IMR-90 (cell line): ENCODE measurements around the gene STK35. TPM values are rescaled to one million over a fixed set of nuclear protein-coding genes. Genes with fewer than 3 reads are reported as not detected.

Experiments
- ATAC-seq: fragments of 200-7000 bp; cut with Tn5 transposase; 2 replicates; pipeline ENCODE4 v1.9.1; 2020; ENCODE audit warnings: low read depth, mild to moderate bottlenecking, moderate library complexity
- BruUV-seq: library from RNA; stranded (reverse); fragments of 400-500 nt; replicated peaks from 2 replicates; lab custom pipeline; 2021; lab: Mats Ljungman, UMichigan
- CTCF ChIA-PET: fragments of 300-600 bp; formaldehyde crosslinking; extraction: SDS; loops from one replicate; lab custom pipeline; 2021; ENCODE audit warnings: antibody characterized with exemption; lab: Yijun Ruan, JAX
- POLR2A ChIA-PET: fragments of 300-600 bp; sonication (Branson Sonifier 250); formaldehyde crosslinking; loops from one replicate; lab custom pipeline; 2022; ENCODE audit warnings: antibody characterized with exemption; ENCODE audit not compliant: unreplicated experiment; lab: Charles Lee
- DNase-seq: peaks from one replicate; pipeline ENCODE4 v3.0.0; 2013
- H2AFZ ChIP-seq: replicated peaks from 2 replicates; pipeline ENCODE3; 2013; ENCODE audit warnings: low read length, mild to moderate bottlenecking; ENCODE audit not compliant: poor library complexity
- H2AK5ac ChIP-seq: 2 replicates; pipeline ENCODE4 v1.6.1; 2013; ENCODE audit warnings: low read depth, low read length, inconsistent platforms
- H2AK9ac ChIP-seq: replicated peaks from 2 replicates; pipeline ENCODE3; 2013; ENCODE audit warnings: mild to moderate bottlenecking, low read depth, low read length, moderate library complexity; ENCODE audit not compliant: poor library complexity
- H2BK120ac ChIP-seq: 2 replicates; pipeline ENCODE4 v1.6.1; 2013; ENCODE audit warnings: low read depth, low read length, inconsistent platforms
- H2BK15ac ChIP-seq: 3 replicates; pipeline ENCODE4 v1.6.1; 2013; ENCODE audit warnings: low read depth, low read length, inconsistent platforms
- H2BK20ac ChIP-seq: 2 replicates; pipeline ENCODE4 v1.6.1; 2013; ENCODE audit warnings: low read depth, mild to moderate bottlenecking, inconsistent platforms, low read length, moderate library complexity
- H2BK5ac ChIP-seq: 2 replicates; pipeline ENCODE4 v1.6.1; 2013; ENCODE audit warnings: mild to moderate bottlenecking, low read depth, low read length, inconsistent platforms; ENCODE audit not compliant: poor library complexity, severe bottlenecking
- H3K14ac ChIP-seq: replicated peaks from 2 replicates; pipeline ENCODE4 v1.6.1; 2013; ENCODE audit warnings: low read depth, low read length, inconsistent platforms
- H3K18ac ChIP-seq: 2 replicates; pipeline ENCODE4 v1.6.1; 2013; ENCODE audit warnings: low read depth, low read length, control low read depth
- H3K23ac ChIP-seq: 2 replicates; pipeline ENCODE4 v1.6.1; 2013; ENCODE audit warnings: low read depth, low read length, inconsistent platforms
- H3K27ac ChIP-seq: 2 replicates; pipeline ENCODE4 v1.5.1; 2013; ENCODE audit warnings: mild to moderate bottlenecking, control low read depth, low read length; ENCODE audit not compliant: insufficient read depth
- H3K27me3 ChIP-seq: 2 replicates; pipeline ENCODE4 v1.6.1; 2013; ENCODE audit warnings: low read length; ENCODE audit not compliant: control insufficient read depth, insufficient read depth
- H3K36me3 ChIP-seq: 2 replicates; pipeline ENCODE4 v1.6.1; 2013; ENCODE audit warnings: low read length, mixed read lengths; ENCODE audit not compliant: control insufficient read depth, insufficient read depth
- H3K4ac ChIP-seq: 2 replicates; pipeline ENCODE4 v1.6.1; 2013; ENCODE audit warnings: low read depth, low read length, inconsistent platforms
- H3K4me1 ChIP-seq: 2 replicates; pipeline ENCODE4 v1.6.1; 2013; ENCODE audit warnings: low read length, mixed read lengths; ENCODE audit not compliant: control insufficient read depth, insufficient read depth
- H3K4me2 ChIP-seq: 2 replicates; pipeline ENCODE4 v1.6.1; 2013; ENCODE audit warnings: low read depth, mild to moderate bottlenecking, control low read depth, low read length, moderate library complexity
- H3K4me3 ChIP-seq: 2 replicates; pipeline ENCODE4 v1.5.1; 2013; ENCODE audit warnings: low read depth, mild to moderate bottlenecking, control low read depth, low read length, moderate library complexity; ENCODE audit not compliant: insufficient read depth
- H3K56ac ChIP-seq: 2 replicates; pipeline ENCODE4 v1.6.1; 2013; ENCODE audit warnings: low read length, inconsistent platforms; ENCODE audit not compliant: insufficient read depth; ENCODE audit errors: extremely low read depth
- H3K79me1 ChIP-seq, 2 experiments: 2 replicates each; pipeline ENCODE4 v1.6.1; 2013; ENCODE audit warnings: low read length in 2 of 2, inconsistent platforms in 1 of 2, low read depth in 1 of 2
- H3K9ac ChIP-seq: 2 replicates; pipeline ENCODE4 v1.6.1; 2013; ENCODE audit warnings: low read depth, low read length, control low read depth
- H3K9me1 ChIP-seq: 2 replicates; pipeline ENCODE4 v1.6.1; 2013; ENCODE audit warnings: low read length, inconsistent platforms; ENCODE audit not compliant: insufficient read depth
- H3K9me3 ChIP-seq: 2 replicates; pipeline ENCODE4 v1.6.1; 2013; ENCODE audit warnings: low read length; ENCODE audit not compliant: control insufficient read depth, insufficient read depth
- H4K20me1 ChIP-seq: 2 replicates; pipeline ENCODE4 v1.6.1; 2013; ENCODE audit warnings: low read length, inconsistent platforms; ENCODE audit not compliant: insufficient read depth
- H4K5ac ChIP-seq: 2 replicates; pipeline ENCODE4 v1.6.1; 2013; ENCODE audit warnings: mild to moderate bottlenecking, low read depth, low read length, control low read depth
- H4K8ac ChIP-seq, 2 experiments: 2 replicates each; pipeline ENCODE4 v1.6.1; 2013; ENCODE audit warnings: low read depth in 2 of 2, low read length in 2 of 2, control low read depth in 1 of 2, inconsistent platforms in 1 of 2
- H4K91ac ChIP-seq: 2 replicates; pipeline ENCODE4 v1.6.1; 2013; ENCODE audit warnings: low read depth, low read length, inconsistent platforms; ENCODE audit not compliant: insufficient read depth
- POLR2A ChIP-seq: IDR thresholded peaks from 2 replicates; pipeline ENCODE4 v1.6.1; 2012; ENCODE audit warnings: mild to moderate bottlenecking, low read depth, low read length
- WGBS, 2 experiments: methylation state at CpG; one replicate each; pipeline versions ENCODE4 v1.1.5 to v1.1.7; 2013; ENCODE audit warnings: missing lambda C conversion rate in 2 of 2; ENCODE audit not compliant: insufficient read length in 1 of 2; ENCODE audit errors: extremely low coverage in 2 of 2; 5-methylcytosine and 5-hydroxymethylcytosine counted together
- dilution Hi-C: fragments of 300-500 bp; cut with HindIII; formaldehyde crosslinking; loops from one replicate; pipeline ENCODE4 v1.14.3; 2018; ENCODE audit warnings: low sequenced_read_pairs; ENCODE audit not compliant: unreplicated experiment
- in situ Hi-C: fragments of 300-500 bp; cut with MboI; formaldehyde crosslinking; loops from 3 replicates; pipeline ENCODE4 v1.14.3; 2019; ENCODE audit warnings: low sequenced_read_pairs, inconsistent platforms, mixed read lengths
- intact Hi-C: fragments of 100-400 bp; cut with micrococcal nuclease; formaldehyde crosslinking; loops from 2 replicates; pipeline ENCODE4 v1.10.0; 2022
- polyA plus RNA-seq, 3 experiments: library from polyadenylated mRNA; depleted of rRNA; stranded (reverse); fragments of >200 nt; gene quantifications; 2 replicates each; pipeline ENCODE4 v1.2.3, GENCODE V29; 2012; ENCODE audit warnings: low replicate concordance in 1 of 3
- total RNA-seq: library from RNA; depleted of rRNA; stranded (reverse); fragments of >200 nt; gene quantifications from 2 replicates; pipeline ENCODE4 v1.2.3, GENCODE V29; 2012
- TF ChIP-seq, protein P1 (sequence below): conservative IDR thresholded peaks from 2 replicates; pipeline ENCODE4 v1.5.1; 2012; ENCODE audit warnings: mild to moderate bottlenecking, low read depth, low read length, improper control_type of control experiment

STK35 gene
- total and polyA plus RNA-seq, 2 of the 4 experiments (the other 2 are of a cell fraction) = 11.1 to 12.0 TPM

DNA sequence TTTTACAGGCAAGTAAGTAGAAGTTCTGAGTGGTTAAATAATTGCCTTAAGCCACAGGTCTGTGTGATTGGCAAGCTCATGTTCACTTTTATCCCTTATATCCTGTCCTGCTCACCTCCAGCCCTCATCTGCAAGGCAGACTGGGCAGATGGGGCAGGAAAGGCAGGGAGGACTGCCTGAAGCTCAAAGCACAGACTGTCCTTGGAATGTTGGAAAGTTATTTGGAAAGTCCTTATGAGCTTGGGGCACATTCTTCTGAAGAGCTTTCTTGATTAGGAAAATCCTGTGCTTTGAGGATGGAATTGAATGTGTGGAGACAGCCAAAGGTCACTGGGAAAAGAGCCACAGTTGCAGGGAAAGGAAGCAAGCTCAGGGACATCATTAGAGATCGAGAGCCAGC lies 48.9 kb upstream of the STK35 start:
- no peak for ATAC-seq

More for the DNA sequence above, 48.9 kb upstream of the STK35 start:
- dilution Hi-C loops (no loop called here), intact Hi-C loops (no loop called here), in situ Hi-C loops (no loop called here)
- TF ChIP-seq POLR2A = no peak
- TF ChIP-seq, protein P1, sequence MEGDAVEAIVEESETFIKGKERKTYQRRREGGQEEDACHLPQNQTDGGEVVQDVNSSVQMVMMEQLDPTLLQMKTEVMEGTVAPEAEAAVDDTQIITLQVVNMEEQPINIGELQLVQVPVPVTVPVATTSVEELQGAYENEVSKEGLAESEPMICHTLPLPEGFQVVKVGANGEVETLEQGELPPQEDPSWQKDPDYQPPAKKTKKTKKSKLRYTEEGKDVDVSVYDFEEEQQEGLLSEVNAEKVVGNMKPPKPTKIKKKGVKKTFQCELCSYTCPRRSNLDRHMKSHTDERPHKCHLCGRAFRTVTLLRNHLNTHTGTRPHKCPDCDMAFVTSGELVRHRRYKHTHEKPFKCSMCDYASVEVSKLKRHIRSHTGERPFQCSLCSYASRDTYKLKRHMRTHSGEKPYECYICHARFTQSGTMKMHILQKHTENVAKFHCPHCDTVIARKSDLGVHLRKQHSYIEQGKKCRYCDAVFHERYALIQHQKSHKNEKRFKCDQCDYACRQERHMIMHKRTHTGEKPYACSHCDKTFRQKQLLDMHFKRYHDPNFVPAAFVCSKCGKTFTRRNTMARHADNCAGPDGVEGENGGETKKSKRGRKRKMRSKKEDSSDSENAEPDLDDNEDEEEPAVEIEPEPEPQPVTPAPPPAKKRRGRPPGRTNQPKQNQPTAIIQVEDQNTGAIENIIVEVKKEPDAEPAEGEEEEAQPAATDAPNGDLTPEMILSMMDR = no peak
- H2BK20ac ChIP-seq = no peak overlapping the region
- no peak overlapping the region for H2BK15ac ChIP-seq
- H2AFZ ChIP-seq = no peak overlapping the region
- no peak overlapping the region for H3K4me3 ChIP-seq
- no peak overlapping the region for H4K5ac ChIP-seq
- no peak overlapping the region for H3K9ac ChIP-seq
- no peak overlapping the region for H3K14ac ChIP-seq
- H3K27me3 ChIP-seq = no peaks in the 10 kb centered on the region
- H4K20me1 ChIP-seq = no peaks in the 10 kb centered on the region
- H3K4me2 ChIP-seq = no peak overlapping the region
- no peaks in the 10 kb centered on the region for H3K79me1 ChIP-seq
- H4K8ac ChIP-seq = no peak overlapping the region
- H3K23ac ChIP-seq = no peak overlapping the region
- no peak overlapping the region for H3K27ac ChIP-seq
- H2BK120ac ChIP-seq = no peak overlapping the region
- H3K56ac ChIP-seq = no peak overlapping the region
- no peak overlapping the region for H2BK5ac ChIP-seq
- no peak overlapping the region for H3K4ac ChIP-seq
- H2AK9ac ChIP-seq = no peak overlapping the region
- ChIA-PET CTCF (no interaction called here), POLR2A (no interaction called here)
- H3K9me1 ChIP-seq = no peaks in the 10 kb centered on the region
- no peak overlapping the region for H2AK5ac ChIP-seq
- H4K91ac ChIP-seq = no peak overlapping the region
- H3K36me3 ChIP-seq = no peaks in the 10 kb centered on the region
- DNase-seq = no peak
- H3K4me1 ChIP-seq = no peaks in the 10 kb centered on the region
- no peak overlapping the region for H3K18ac ChIP-seq
- 0% methylated on average over 1 of the region's 1 CpG; no CpG with 5 or more reads in 1 of the 2 experiments for WGBS, 2 experiments
- no TSS peak for BruUV-seq
- no peaks in the 10 kb centered on the region for H3K9me3 ChIP-seq
